K562 (cell line): ENCODE measurements around the gene LCN1. TPM values are rescaled to one million over a fixed set of nuclear protein-coding genes. Genes with fewer than 3 reads are reported as not detected.

ENCODE experiments used
- ATF1 ChIP-seq, 2 experiments: fragments of 450-650 bp in 1 of 2; IDR thresholded peaks; 2 replicates each; pipeline ENCODE4 v1.6.1; 2016; ENCODE audit warnings: missing compliant biosample characterization in 1 of 2, missing genetic modification characterization in 1 of 2
- CBX2 ChIP-seq: fragments of 200-600 bp; sonication (generic); IDR thresholded peaks from one replicate; pipeline ENCODE4 v1.6.1; 2012; ENCODE audit warnings: mild to moderate bottlenecking, low read length, inconsistent platforms; ENCODE audit not compliant: insufficient read depth, poor library complexity, severe bottlenecking
- CHD4 ChIP-seq: fragments of 200-600 bp; sonication (generic); IDR thresholded peaks from 3 replicates; pipeline ENCODE4 v1.6.1; 2012; ENCODE audit warnings: low read depth, mild to moderate bottlenecking, mixed read lengths, low read length, inconsistent platforms; ENCODE audit not compliant: insufficient read depth, insufficient replicate concordance, poor library complexity, severe bottlenecking
- DPF2 ChIP-seq: fragments of 450-650 bp; IDR thresholded peaks from 2 replicates; pipeline ENCODE4 v1.6.1; 2016
- ELF1 ChIP-seq: fragments of 200-800 bp; sonication (Bioruptor generic); IDR thresholded peaks from 2 replicates; pipeline ENCODE4 v1.6.1; 2016; ENCODE audit warnings: missing genetic modification characterization, missing compliant biosample characterization
- GTF2F1 ChIP-seq: IDR thresholded peaks from 2 replicates; pipeline ENCODE4 v1.6.1; 2011; ENCODE audit warnings: low read depth, low read length, improper control_type of control experiment
- HMG20B ChIP-seq: fragments of 250-450 bp; sonication (Bioruptor Pico); IDR thresholded peaks from 2 replicates; pipeline ENCODE4 v1.5.0; 2021; ENCODE audit warnings: mild to moderate bottlenecking
- KDM2B ChIP-seq: fragments of 250-450 bp; sonication (Bioruptor Pico); IDR thresholded peaks from 2 replicates; pipeline ENCODE4 v1.8.0; 2021; ENCODE audit warnings: mild to moderate bottlenecking, moderate library complexity
- KDM4B ChIP-seq, 2 experiments: fragments of 450-650 bp in 1 of 2; sonication (generic) in 1 of 2; IDR thresholded peaks; 2 replicates each; pipeline ENCODE4 v1.6.1; 2016 to 2017; ENCODE audit warnings: borderline replicate concordance in 2 of 2, antibody characterized with exemption in 1 of 2, low read depth in 1 of 2, mild to moderate bottlenecking in 1 of 2
- MED1 ChIP-seq: sonication (generic); formaldehyde crosslinking; IDR thresholded peaks from 2 replicates; pipeline ENCODE4 v1.8.1; 2023; ENCODE audit warnings: missing genetic modification reagents, borderline replicate concordance
- MYBL2 ChIP-seq, 2 experiments: fragments of 450-650 bp in 1 of 2; sonication (generic) in 1 of 2; formaldehyde crosslinking in 1 of 2; IDR thresholded peaks; 2 replicates each; pipeline versions ENCODE4 v1.6.1 to v1.8.1; 2017 to 2022; ENCODE audit warnings: borderline replicate concordance in 1 of 2, inconsistent platforms in 1 of 2, low read depth in 1 of 2, mild to moderate bottlenecking in 1 of 2, missing genetic modification reagents in 1 of 2, moderate library complexity in 1 of 2
- SAP30 ChIP-seq: fragments of 200-600 bp; sonication (generic); IDR thresholded peaks from 2 replicates; pipeline ENCODE4 v1.6.1; 2012; ENCODE audit warnings: borderline replicate concordance, low read depth, mild to moderate bottlenecking, moderate library complexity, low read length, control low read depth, inconsistent platforms; ENCODE audit not compliant: insufficient read depth, poor library complexity, severe bottlenecking
- SMARCA4 ChIP-seq: fragments of 450-650 bp; IDR thresholded peaks from 2 replicates; pipeline ENCODE4 v1.6.1; 2016
- SP2 ChIP-seq: IDR thresholded peaks from 2 replicates; pipeline ENCODE4 v1.6.1; 2011; ENCODE audit warnings: mild to moderate bottlenecking, low read depth, low read length, moderate library complexity; ENCODE audit not compliant: poor library complexity, severe bottlenecking; ENCODE audit errors: extremely low read depth
- U2AF1 ChIP-seq: fragments of 200-400 bp; formaldehyde crosslinking; optimal IDR thresholded peaks from 2 replicates; pipeline ENCODE3; 2017; ENCODE audit warnings: mild to moderate bottlenecking, low read depth, low read length, moderate library complexity
- ZNF354B ChIP-seq: fragments of 250-450 bp; sonication (Bioruptor Pico); IDR thresholded peaks from 2 replicates; pipeline ENCODE4 v1.4.0; 2020
- ZNF699 ChIP-seq: fragments of 250-450 bp; sonication (Bioruptor Pico); IDR thresholded peaks from 2 replicates; pipeline ENCODE4 v1.8.0; 2021; ENCODE audit warnings: mild to moderate bottlenecking, moderate library complexity; ENCODE audit not compliant: insufficient replicate concordance
- polyA plus RNA-seq, 8 experiments: library from polyadenylated mRNA; depleted of rRNA in 4 of 8; stranded (reverse) in 5 of 8; unstranded in 3 of 8; fragments of >200 nt; fragmentation: Nextera tagmentation in 2 of 8; fragmentation: Illumina TruSeq in 1 of 8; extraction: Ambion mirVana in 2 of 8; extraction: Trizol in 1 of 8; gene quantifications; 2 replicates each; pipeline versions ENCODE4 v1.2.1 to v1.2.3, GENCODE V29; 2011 to 2014; ENCODE audit warnings: inconsistent platforms in 1 of 8, missing spikeins in 1 of 8
- total RNA-seq, 7 experiments: library from RNA; depleted of rRNA in 6 of 7; stranded (reverse); fragments of >200 nt in 6 of 7; fragmentation: Illumina TruSeq in 2 of 7; extraction: Trizol in 2 of 7; gene quantifications; 2 replicates each; pipeline versions ENCODE4 v1.2.1 to v1.2.3, GENCODE V29; 2011 to 2021; ENCODE audit warnings: low replicate concordance in 1 of 7
- TF ChIP-seq, protein P1 (sequence below): fragments of 450-650 bp; formaldehyde crosslinking; IDR thresholded peaks from 2 replicates; pipeline ENCODE4 v1.4.0; 2020; ENCODE audit warnings: mild to moderate bottlenecking, moderate library complexity
- TF ChIP-seq, protein P2 (sequence below): fragments of 200-800 bp; sonication (Bioruptor generic); IDR thresholded peaks from 2 replicates; pipeline ENCODE4 v1.6.1; 2017; ENCODE audit warnings: missing genetic modification characterization, missing compliant biosample characterization
- TF ChIP-seq, protein P3 (sequence below): sonication (generic); formaldehyde crosslinking; IDR thresholded peaks from 2 replicates; pipeline ENCODE4 v1.8.1; 2023; ENCODE audit warnings: mild to moderate bottlenecking, missing genetic modification reagents

LCN1 gene
- total and polyA plus RNA-seq, 9 of the 15 experiments (the other 6 are each of a cell fraction or from before 2014, with no cell fraction given), result not detected

DNA sequence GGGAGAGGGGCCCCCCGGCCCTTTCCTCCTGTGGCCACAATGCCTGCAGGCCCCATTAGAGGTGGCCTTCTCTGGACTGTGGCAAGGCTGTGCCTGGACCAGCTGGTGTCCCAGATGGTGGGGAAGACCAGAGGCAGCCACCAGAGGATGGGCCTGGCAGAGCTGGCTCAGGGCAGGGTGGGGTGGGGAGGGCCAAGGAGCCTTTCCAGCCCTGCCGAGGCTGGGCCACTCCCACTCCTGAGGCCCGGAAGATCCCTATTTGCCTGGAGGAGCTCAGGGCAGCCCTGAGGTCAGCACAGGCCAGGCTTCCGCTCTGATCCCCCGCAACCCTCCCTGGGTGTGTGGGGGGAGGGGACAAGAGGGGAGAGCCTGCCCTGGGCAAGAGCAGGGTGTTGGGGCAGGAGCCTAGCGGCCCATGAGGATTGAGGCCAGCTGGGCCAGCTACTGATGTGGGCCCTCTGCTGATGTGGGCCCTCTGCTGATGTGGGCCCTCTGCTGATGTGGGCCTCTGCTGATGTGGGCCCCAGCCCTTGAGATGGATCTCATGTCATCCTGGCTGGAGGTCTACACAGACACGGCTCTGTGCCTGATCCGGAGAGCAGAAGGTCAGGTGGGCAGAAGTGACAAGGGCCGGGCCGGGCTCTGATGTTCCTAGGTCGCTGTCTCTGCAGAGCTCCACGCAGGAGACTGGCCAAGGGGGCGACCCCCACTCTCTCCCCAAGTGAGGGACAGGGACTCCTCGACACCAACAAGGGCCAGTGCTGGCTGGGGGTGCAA is 14.7 kb upstream of the LCN1 start (continued):
- TF ChIP-seq, protein P1, sequence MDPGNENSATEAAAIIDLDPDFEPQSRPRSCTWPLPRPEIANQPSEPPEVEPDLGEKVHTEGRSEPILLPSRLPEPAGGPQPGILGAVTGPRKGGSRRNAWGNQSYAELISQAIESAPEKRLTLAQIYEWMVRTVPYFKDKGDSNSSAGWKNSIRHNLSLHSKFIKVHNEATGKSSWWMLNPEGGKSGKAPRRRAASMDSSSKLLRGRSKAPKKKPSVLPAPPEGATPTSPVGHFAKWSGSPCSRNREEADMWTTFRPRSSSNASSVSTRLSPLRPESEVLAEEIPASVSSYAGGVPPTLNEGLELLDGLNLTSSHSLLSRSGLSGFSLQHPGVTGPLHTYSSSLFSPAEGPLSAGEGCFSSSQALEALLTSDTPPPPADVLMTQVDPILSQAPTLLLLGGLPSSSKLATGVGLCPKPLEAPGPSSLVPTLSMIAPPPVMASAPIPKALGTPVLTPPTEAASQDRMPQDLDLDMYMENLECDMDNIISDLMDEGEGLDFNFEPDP (CRISPR knock-in tag), result no peak
- TF ChIP-seq GTF2F1, result no peak
- TF ChIP-seq, protein P2, sequence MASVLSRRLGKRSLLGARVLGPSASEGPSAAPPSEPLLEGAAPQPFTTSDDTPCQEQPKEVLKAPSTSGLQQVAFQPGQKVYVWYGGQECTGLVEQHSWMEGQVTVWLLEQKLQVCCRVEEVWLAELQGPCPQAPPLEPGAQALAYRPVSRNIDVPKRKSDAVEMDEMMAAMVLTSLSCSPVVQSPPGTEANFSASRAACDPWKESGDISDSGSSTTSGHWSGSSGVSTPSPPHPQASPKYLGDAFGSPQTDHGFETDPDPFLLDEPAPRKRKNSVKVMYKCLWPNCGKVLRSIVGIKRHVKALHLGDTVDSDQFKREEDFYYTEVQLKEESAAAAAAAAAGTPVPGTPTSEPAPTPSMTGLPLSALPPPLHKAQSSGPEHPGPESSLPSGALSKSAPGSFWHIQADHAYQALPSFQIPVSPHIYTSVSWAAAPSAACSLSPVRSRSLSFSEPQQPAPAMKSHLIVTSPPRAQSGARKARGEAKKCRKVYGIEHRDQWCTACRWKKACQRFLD, result no peak
- TF ChIP-seq ELF1 (tag), result no peak
- peak; percentile 16; the same call in 1 of the 2 replicates for TF ChIP-seq SMARCA4
- TF ChIP-seq MED1 (CRISPR knock-in tag), result no peak
- no peak for TF ChIP-seq U2AF1
- no peak for TF ChIP-seq CBX2
- TF ChIP-seq KDM4B (IDR thresholded peaks at IDR 0.05; ENCODE audit: borderline replicate concordance in 2 of 2, low read depth in 1 of 2), result peak in 1 of 2 experiments; percentile 68; a peak in 1 of 4 replicates
- TF ChIP-seq ZNF699 (CRISPR knock-in tag), result no peak
- no peak for TF ChIP-seq ATF1 (CRISPR knock-in tag; IDR thresholded peaks at IDR 0.05)
- peak; percentile 36 for TF ChIP-seq ATF1 (tag; IDR thresholded peaks at IDR 0.05)
- TF ChIP-seq SAP30, result no peak
- no peak for TF ChIP-seq SP2
- TF ChIP-seq CHD4, result no peak
- TF ChIP-seq MYBL2 (IDR thresholded peaks at IDR 0.05; ENCODE audit: low read depth), result no peak
- no peak for TF ChIP-seq MYBL2 (CRISPR knock-in tag; IDR thresholded peaks at IDR 0.05; ENCODE audit: borderline replicate concordance)
- no peak for TF ChIP-seq ZNF354B
- no peak for TF ChIP-seq KDM2B
- TF ChIP-seq, protein P3, sequence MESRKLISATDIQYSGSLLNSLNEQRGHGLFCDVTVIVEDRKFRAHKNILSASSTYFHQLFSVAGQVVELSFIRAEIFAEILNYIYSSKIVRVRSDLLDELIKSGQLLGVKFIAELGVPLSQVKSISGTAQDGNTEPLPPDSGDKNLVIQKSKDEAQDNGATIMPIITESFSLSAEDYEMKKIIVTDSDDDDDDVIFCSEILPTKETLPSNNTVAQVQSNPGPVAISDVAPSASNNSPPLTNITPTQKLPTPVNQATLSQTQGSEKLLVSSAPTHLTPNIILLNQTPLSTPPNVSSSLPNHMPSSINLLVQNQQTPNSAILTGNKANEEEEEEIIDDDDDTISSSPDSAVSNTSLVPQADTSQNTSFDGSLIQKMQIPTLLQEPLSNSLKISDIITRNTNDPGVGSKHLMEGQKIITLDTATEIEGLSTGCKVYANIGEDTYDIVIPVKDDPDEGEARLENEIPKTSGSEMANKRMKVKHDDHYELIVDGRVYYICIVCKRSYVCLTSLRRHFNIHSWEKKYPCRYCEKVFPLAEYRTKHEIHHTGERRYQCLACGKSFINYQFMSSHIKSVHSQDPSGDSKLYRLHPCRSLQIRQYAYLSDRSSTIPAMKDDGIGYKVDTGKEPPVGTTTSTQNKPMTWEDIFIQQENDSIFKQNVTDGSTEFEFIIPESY, result no peak
- peak; percentile 56; the same call in 1 of the 2 replicates for TF ChIP-seq DPF2
- no peak for TF ChIP-seq HMG20B
